ENCODE results near the gene TMEM132A. TPM values are rescaled to one million over a fixed set of nuclear protein-coding genes. Genes with fewer than 3 reads are reported as not detected.
A peak's percentile ranks its signal among the peaks of the same experiment; 100 is the strongest.

TMEM132A gene
- total and polyA plus RNA-seq, 9 of the 15 experiments (the other 6 are each of a cell fraction or from before 2014, with no cell fraction given): 0.04 to 1.1 (median 0.18) TPM; not detected in 4

DNA sequence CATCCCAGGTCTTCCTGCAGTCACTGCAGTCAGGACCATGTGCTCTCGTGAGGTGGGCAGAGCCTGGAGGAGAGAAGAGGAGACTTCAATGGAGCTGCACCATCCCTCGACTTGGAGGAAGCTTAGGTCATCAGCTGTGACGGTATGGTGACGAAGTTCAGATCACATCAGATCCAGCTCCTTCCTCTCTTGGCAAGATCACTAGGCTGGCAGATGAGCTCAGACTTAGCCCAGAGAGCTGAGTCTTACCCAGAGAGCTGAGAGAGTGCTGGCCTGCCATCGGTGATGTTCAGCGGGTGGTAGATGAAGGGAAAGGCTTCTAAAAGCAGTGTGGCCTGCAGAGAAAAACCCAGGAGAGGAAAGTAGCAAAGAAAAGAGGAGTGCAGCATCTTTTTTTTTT, 29.5 kb downstream of the TMEM132A start:
- ATAC-seq (no peak), FAIRE-seq (no peak), DNase-seq (ENCODE audit: extremely low read depth in 1 of 4, low spot score in 3 of 4) (no peak)
- WGBS (ENCODE audit: insufficient coverage, low coverage, missing lambda C conversion rate): 0% methylated on average over 5 of the region's 6 CpGs
- in situ Hi-C loops (cut with MboI) (no loop called here), intact Hi-C loops (cut with micrococcal nuclease) (no loop called here)
- no peaks in the 10 kb centered on the region for H3K9me3 ChIP-seq (replicated peaks; ENCODE audit: control insufficient read depth, insufficient read depth, low read depth, low read length)
- H3K9me1 ChIP-seq (ENCODE audit: control insufficient read depth, insufficient read depth, low read length): no peaks in the 10 kb centered on the region
- H4K20me1 ChIP-seq (replicated peaks; ENCODE audit: control insufficient read depth, insufficient read depth, low read length): 0 out of 2 replicates have a peak, but pooled peaks cover 3% of the 10 kb centered on the region
- no peaks in the 10 kb centered on the region for H3K79me2 ChIP-seq (ENCODE audit: control insufficient read depth, insufficient read depth, low read length)
- no peak overlapping the region for H3K9ac ChIP-seq (ENCODE audit: insufficient read depth in 1 of 2, low read depth in 2 of 2, low read length in 2 of 2)
- H2AFZ ChIP-seq (ENCODE audit: low read depth, low read length): no peak overlapping the region
- POLR2A ChIA-PET: interaction anchor here (0.7 kb wide), 2 partner anchors 11 to 119 kb away, joined by 3 to 4 read pairs; no protein-coding TSS in a partner anchor
- H3K27me3 ChIP-seq (ENCODE audit: control insufficient read depth in 2 of 2, insufficient read depth in 2 of 2, low read length in 2 of 2): peaks cover 35 to 73% of the 10 kb centered on the region in 2 experiments; a peak in 4 of 5 replicates
- CTCF ChIA-PET (ENCODE audit: low intra/inter-chr PET ratio): interaction anchor here (0.6 kb wide), 1 partner anchor 21 kb away, joined by 4 read pairs; no protein-coding TSS in a partner anchor
- no peak overlapping the region for H3K4me2 ChIP-seq (ENCODE audit: insufficient read depth, low read length)
- H3K4me1 ChIP-seq (replicated peaks in 1 of 2; ENCODE audit: control insufficient read depth in 2 of 2, insufficient read depth in 2 of 2, low read length in 2 of 2): peaks cover 0 to 6% of the 10 kb centered on the region in 2 experiments; a peak in 3 of 5 replicates
- no peak for TF ChIP-seq CCNT2 (IDR thresholded peaks at IDR 0.05; ENCODE audit: borderline replicate concordance, extremely low read depth, insufficient read length, low read depth, low read length)
- 0 out of 2 replicates have a peak, but pooled peaks have one; percentile 30 for TF ChIP-seq CREM (IDR thresholded peaks at IDR 0.05; ENCODE audit: low read depth)
- H3K27ac ChIP-seq (ENCODE audit: extremely low read depth, low read depth, low read length): no peak overlapping the region; the same call in 2 of the 3 replicates
- no peak overlapping the region for H3K4me3 ChIP-seq
- no peaks in the 10 kb centered on the region for H3K36me3 ChIP-seq (ENCODE audit: control insufficient read depth, insufficient read depth, low read length)
- no TSS peak for BruUV-seq (replicated peaks)

DNA sequence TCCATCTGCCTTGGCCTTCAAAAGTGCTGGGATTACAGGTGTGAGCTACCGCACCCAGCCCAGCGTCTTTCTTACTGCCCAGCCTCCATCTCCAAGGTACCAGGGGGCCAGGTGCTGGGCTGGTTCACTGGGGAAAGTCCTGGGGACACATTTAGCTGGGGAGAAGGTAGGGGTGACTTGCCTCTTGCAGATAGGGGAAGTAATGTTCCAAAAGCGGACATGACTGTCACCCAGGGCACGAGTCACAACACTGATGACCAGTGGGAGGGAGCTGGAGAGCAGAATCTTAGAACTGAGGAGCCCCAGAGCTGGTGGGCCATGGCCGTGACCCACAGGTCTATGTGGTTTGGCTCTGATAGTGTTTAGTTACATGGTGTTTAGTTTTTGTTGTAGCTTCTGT, 30.2 kb downstream of the TMEM132A start:
- BruUV-seq (replicated peaks): no TSS peak
- Histone ChIP-seq H3K4me3 (no peak overlapping the region), H3K27me3 (ENCODE audit: control insufficient read depth in 2 of 2, insufficient read depth in 2 of 2, low read length in 2 of 2) (peaks cover 39 to 70% of the 10 kb centered on the region in 2 experiments), H3K9me3 (replicated peaks; ENCODE audit: control insufficient read depth, insufficient read depth, low read depth, low read length) (no peaks in the 10 kb centered on the region), H4K20me1 (replicated peaks; ENCODE audit: control insufficient read depth, insufficient read depth, low read length) (0 out of 2 replicates have a peak, but pooled peaks cover 3% of the 10 kb centered on the region), H3K4me1 (replicated peaks in 1 of 2; ENCODE audit: control insufficient read depth in 2 of 2, insufficient read depth in 2 of 2, low read length in 2 of 2) (peaks cover 0 to 6% of the 10 kb centered on the region in 2 experiments; a peak in 3 of 5 replicates), H2AFZ (ENCODE audit: low read depth, low read length) (no peak overlapping the region), H3K9ac (ENCODE audit: insufficient read depth in 1 of 2, low read depth in 2 of 2, low read length in 2 of 2) (no peak overlapping the region), H3K79me2 (ENCODE audit: control insufficient read depth, insufficient read depth, low read length) (no peaks in the 10 kb centered on the region), H3K36me3 (ENCODE audit: control insufficient read depth, insufficient read depth, low read length) (no peaks in the 10 kb centered on the region), H3K27ac (ENCODE audit: extremely low read depth, low read depth, low read length) (no peak overlapping the region), H3K4me2 (ENCODE audit: insufficient read depth, low read length) (no peak overlapping the region), H3K9me1 (ENCODE audit: control insufficient read depth, insufficient read depth, low read length) (no peaks in the 10 kb centered on the region)
- FAIRE-seq (no peak), DNase-seq (ENCODE audit: extremely low read depth in 1 of 4, low spot score in 3 of 4) (no peak), ATAC-seq (peak; percentile 43; the same call in 1 of the 3 replicates)
- in situ Hi-C loops (cut with MboI) (no loop called here), intact Hi-C loops (cut with micrococcal nuclease) (no loop called here)
- WGBS (ENCODE audit: insufficient coverage, low coverage, missing lambda C conversion rate): 1% methylated on average over 5 of the region's 5 CpGs
- ChIA-PET CTCF (ENCODE audit: low intra/inter-chr PET ratio) (no interaction called here), POLR2A (interaction anchor here (0.7 to 0.9 kb wide), 3 partner anchors 12 to 120 kb away, joined by 3 to 4 read pairs (median 4); no protein-coding TSS in a partner anchor)
- TF ChIP-seq ZNF57 (CRISPR knock-in tag; IDR thresholded peaks at IDR 0.05): no peak
- TF ChIP-seq BMI1 (IDR thresholded peaks at IDR 0.05; ENCODE audit: low read length): no peak
- no peak for TF ChIP-seq ZNF41 (CRISPR knock-in tag; conservative IDR thresholded peaks at IDR 0.05)
- TF ChIP-seq, protein P1, sequence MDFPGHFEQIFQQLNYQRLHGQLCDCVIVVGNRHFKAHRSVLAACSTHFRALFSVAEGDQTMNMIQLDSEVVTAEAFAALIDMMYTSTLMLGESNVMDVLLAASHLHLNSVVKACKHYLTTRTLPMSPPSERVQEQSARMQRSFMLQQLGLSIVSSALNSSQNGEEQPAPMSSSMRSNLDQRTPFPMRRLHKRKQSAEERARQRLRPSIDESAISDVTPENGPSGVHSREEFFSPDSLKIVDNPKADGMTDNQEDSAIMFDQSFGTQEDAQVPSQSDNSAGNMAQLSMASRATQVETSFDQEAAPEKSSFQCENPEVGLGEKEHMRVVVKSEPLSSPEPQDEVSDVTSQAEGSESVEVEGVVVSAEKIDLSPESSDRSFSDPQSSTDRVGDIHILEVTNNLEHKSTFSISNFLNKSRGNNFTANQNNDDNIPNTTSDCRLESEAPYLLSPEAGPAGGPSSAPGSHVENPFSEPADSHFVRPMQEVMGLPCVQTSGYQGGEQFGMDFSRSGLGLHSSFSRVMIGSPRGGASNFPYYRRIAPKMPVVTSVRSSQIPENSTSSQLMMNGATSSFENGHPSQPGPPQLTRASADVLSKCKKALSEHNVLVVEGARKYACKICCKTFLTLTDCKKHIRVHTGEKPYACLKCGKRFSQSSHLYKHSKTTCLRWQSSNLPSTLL (IDR thresholded peaks at IDR 0.05): no peak
- no peak for TF ChIP-seq HDAC2 (IDR thresholded peaks at IDR 0.05)
- no peak for TF ChIP-seq PHB2 (IDR thresholded peaks at IDR 0.05; ENCODE audit: low read depth)
- TF ChIP-seq ZNF507 (tag; conservative IDR thresholded peaks at IDR 0.05): no peak
- TF ChIP-seq ZNF274 (IDR thresholded peaks at IDR 0.05; ENCODE audit: borderline replicate concordance, low read depth, low read length): no peak
- TF ChIP-seq MCM2 (IDR thresholded peaks at IDR 0.05; ENCODE audit: low read depth): no peak
- TF ChIP-seq, protein P2, sequence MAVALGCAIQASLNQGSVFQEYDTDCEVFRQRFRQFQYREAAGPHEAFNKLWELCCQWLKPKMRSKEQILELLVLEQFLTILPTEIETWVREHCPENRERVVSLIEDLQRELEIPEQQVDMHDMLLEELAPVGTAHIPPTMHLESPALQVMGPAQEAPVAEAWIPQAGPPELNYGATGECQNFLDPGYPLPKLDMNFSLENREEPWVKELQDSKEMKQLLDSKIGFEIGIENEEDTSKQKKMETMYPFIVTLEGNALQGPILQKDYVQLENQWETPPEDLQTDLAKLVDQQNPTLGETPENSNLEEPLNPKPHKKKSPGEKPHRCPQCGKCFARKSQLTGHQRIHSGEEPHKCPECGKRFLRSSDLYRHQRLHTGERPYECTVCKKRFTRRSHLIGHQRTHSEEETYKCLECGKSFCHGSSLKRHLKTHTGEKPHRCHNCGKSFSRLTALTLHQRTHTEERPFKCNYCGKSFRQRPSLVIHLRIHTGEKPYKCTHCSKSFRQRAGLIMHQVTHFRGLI (CRISPR knock-in tag; IDR thresholded peaks at IDR 0.05): no peak
- no peak for TF ChIP-seq PHTF2 (CRISPR knock-in tag; IDR thresholded peaks at IDR 0.05)
- TF ChIP-seq CBFA2T3 (IDR thresholded peaks at IDR 0.05): no peak
- TF ChIP-seq ZNF561 (CRISPR knock-in tag; conservative IDR thresholded peaks at IDR 0.05): no peak
